ENCODE results near the gene ZNF331.
"Not testable (repeated sequence)": the region's sequence is repeated elsewhere in the genome, so short reads cannot be mapped to it uniquely, and the experiment has no call there.

ZNF331 gene

DNA sequence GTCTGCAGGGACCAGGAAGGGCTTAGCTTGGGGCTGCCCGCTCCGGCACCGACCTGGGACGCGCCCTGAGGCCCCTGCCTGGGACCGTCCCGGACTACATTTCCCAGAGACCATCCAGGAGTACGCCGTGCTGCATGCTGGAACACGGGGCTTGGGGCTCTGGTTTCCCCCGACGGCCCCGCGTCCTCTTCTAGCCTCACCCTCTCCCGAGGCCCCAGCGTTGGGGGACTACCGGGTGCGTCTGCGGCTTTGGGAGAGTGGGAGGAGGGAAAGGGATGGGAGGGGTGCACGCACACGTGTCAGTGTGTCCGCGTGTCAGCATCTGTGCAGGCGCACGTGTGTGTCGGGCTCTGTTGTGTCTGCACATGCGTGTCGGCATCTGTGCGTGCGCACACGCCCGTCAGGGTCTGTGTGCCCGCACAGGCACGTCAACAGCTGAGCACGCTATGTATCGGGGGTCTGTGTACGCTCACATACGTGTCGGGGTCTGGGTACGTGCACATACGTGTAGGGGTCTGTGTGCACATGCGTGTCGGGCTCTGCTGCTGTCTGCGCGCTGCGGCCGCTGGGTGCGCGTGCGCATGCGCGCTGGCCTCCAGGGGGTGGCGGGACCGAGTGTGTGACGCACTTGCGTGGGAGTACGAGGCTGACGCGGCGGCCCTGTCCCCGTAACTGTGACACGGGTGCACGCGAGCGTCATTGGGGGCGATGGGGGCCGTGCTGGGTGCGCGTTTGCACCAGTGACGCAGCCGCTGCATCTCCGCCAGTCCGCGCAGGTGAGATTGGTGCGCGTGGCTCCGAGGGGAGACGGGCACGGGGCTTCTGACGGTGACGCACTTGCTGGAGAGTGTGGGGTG lies at the start of gene ZNF331:
TSS of gene ZNF331 (plus strand) at position 625 of the 857 bp plus-strand sequence. CDS start 31,232 bp downstream, outside the sequence.
- no peak for DNase-seq

DNA sequence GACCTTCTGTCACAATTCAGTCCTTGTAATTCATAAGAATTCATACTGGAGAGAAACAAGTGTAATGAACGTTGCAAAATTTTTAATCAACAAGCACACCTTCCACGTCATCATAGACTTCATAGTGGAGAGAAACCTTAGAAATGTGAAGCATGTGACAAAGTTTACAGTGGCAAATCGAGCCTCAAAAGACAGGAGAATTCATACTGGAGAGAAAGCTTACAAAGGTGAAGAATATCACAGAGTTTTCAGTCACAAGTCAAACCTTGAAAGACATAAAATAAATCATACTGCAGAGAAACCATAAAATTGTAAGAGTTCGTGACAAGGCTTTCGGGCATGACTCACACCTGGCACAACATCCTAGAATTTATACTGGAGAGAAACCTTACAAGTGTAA lies 45.8 kb upstream of the ZNF331 start:
- no peak for DNase-seq

DNA sequence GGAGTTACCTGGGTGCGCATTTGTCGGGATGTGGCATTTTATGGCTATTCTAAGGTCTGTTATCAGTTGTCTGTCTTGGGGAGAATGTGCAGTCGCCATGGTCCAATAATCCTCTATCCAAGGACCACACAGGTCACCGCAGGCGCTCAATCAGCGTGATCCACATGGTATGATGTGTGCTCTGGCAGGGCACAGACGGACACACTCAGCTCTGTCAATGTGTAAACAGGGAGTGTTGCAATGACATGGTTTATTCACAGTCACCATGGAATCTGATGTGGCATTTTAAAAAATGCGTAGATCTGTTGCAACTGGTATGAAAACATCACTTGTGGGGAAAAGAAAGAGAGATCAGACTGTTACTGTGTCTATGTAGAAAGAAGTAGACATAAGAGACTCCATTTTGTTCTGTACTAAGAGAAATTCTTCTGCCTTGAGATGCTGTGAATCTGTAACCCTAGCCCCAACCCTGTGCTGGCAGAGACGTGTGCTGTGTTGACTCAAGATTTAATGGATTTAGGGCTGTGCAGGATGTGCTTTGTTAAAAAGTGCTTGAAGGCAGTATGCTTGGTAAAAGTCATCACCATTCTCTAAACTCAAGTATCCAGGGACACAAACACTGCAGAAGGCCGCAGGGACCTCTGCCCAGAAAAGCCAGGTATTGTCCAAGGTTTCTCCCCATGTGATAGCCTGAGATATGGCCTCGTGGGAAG lies 40.5 kb upstream of the ZNF331 start:
- not testable (repeated sequence) for DNase-seq

DNA sequence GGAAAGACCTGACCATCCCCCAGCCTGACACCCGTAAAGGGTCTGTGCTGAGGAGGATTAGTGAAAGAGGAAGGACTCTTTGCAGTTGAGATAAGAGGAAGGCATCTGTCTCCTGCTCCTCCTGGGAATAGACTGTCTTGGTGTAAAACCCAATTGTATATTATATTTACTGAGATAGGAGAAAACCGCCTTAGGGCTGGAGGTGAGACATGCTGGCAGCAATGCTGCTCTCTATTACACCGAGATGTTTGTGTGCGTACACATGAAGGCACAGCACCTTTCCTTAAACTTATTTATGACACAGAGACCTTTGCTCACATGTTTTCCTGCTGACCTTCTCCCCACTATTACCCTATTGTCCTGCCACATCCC lies 39.9 kb upstream of the ZNF331 start:
- not testable (repeated sequence) for DNase-seq

DNA sequence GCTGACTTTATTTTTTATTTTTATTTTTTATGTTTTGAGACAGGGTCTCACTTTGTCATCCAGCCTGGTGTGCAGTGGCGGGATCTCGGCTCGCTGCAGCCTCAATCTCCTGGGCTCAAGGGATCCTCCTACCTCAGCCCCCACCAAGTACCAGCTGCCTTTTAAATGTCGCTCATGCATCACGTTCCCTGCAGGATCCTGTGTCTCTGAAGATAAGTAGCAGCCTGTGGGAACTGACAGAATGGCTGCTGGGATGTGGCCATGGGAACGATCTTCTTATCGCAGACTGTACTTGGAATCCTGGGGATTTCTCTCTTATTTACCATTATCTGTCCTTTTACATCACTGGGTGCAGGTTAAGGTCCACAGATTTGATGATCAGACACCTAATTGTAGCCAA lies 34.8 kb upstream of the ZNF331 start:
- not testable (repeated sequence) for DNase-seq

DNA sequence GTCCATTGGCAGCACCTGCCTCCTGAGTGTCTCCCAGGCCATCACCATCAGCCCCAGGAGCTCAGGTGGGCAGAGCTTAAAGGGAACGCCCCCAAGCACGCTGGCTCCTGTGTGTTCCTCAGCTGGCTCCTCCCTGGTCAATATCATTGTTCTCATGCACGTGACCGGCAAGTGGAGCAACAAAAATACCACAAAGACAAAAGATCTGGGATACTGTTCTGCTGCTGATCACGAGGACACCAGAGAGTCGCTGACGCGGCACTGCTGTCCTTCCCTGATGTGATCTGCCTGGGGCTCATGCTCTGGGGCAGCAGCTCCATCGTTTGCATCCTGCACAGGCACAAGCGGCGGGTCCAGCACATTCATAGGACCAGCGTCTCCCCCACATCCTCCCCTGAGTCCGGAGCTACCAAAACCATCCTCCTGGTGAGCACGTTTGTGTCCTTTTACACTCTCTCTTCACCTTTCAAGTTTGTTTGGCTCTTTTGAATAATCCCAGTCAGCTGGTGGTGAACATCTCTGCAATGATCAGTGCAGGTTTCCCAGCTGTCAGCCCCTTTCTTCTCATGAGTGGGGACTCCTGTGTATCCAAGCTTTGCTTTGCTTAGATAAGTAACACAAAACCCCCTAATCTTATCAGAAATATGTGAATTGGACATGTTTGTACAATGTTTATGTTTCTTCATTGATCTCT lies 34.1 kb upstream of the ZNF331 start:
- DNase-seq = not testable (repeated sequence)

DNA sequence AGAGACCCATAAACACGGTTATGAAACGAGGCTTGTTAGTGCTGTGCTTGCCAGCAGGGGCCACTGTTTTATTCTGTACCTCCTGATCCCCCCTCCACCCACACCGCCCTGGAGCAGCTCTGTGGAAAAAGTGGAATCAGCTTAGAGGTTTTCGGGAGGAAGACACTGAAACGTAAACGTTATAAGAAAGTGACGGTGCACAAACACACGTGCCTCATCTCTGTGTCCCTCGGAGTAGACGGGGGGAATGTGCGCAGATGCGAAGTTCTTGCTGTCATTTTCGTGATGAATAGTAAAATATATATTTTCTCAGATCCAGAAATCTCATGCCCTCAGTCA lies 33.6 kb upstream of the ZNF331 start:
- DNase-seq = not testable (repeated sequence)

DNA sequence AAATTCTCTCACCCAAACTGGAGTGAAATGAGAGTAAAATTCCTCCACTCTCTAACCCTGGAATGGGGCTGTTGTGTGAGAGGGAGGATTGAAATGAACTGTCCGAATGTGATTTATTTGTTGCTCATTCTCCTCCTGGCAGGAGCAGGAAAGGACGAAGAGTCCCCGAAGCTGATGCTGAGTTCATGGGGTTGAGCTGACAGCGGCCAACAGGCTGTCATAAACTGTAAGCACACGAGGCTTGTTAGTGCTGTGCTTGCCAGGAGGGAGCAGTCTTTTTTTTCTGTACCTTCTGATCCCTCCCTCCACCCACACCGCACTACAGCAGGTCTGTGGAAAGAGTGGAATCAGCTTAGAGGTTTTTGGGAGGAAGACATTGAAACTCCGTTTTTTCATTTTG lies 33.1 kb upstream of the ZNF331 start:
- DNase-seq = no peak

DNA sequence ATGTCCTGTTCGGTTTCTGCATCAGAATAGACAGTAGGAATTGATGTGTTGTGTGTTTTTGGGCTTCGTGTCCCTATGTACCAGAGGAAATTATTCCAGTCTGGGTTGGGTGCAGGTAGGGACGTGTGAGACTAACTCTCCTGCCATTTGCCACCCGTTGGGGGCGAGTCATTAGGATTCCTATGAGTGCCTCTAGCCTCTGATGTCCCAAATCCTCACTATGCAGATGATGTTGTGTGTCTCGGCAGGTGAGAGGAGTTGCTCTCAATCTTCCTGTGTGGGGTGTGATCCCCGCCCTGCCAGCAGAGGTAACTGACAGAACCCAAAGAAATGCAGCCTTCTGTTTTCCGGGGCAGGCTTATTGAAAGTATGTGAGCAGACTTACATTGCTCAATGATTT lies 31.2 kb upstream of the ZNF331 start:
- DNase-seq = no peak

DNA sequence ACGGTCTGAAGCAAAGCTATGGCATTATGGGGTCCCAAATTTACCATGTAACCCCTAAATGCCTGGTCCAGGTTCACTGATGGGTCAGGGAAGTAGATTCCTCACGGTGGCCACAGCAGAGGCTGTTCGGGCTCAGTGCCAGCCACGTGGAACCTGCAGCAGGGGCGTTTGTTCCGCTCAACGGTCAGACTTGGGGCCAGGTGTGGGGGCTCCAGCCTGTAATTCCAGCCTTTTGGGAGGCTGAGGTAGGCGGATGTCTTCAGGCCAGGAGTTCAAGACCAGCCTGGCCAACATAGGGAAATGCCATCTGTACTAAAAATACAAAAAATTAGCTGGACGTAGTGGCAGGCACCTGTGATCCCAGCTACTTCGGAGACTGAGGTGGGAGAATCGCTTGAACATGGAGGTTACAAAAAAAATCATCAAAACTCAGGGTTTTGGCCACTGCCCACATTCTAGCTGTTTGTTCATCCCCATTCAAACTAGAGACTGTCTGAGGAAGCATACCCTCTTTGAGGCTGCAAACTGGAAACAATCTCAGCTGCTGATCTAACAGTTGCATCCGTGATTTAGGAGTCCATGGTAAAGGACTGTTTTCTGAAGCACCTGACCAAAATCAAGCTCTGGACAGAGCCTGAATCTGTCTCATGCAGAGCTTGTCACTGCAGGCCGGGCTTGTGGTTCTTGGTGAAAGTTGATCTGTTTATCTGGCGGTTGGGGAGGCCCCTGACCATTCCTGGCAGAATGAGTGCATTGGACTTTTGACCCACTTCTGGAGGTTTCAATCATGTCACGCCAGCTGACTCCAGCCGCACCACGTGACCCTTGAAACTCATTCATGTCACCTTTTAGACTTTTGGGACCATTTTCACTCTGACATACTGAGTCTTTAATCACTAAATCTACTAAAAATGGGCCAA lies 30.2 kb upstream of the ZNF331 start:
- DNase-seq = no peak

DNA sequence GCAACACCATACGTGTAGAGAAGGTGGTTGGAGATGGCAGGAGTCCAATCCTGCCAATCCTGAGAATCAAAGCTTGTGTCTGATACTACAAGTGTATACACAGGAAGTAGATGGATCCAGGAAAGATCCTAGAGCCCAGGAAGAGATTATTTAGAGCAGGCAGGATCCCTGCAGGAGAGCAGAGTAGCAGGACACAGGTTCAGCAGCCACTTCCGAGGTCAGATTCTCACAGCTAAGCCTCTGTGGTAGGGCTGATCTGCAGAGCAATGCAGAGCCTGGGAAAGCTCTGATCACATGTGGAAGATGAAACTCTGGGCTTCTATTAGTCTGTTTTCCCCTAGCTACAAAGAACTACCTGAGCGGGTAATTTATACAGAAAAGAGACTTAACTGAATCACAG lies 28.5 kb upstream of the ZNF331 start:
- DNase-seq = no peak

DNA sequence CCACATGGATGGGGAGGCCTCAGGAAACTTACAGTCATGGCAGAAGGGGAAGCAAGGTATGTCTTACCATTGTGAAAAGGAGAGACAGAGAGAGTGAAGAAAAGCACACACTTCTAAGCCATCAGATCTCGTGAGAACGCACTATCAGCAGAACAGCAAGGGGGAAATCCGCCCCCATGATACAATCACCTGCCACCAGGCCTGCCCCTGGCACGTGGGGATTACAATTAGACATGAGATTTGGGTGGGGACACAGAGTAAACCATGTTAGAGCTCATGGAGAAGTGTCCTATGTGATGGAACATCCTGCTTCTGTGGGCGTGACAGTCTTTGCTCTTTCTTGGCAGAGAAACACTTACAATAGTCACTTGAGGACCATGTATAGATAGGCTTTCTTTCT lies 28.1 kb upstream of the ZNF331 start:
- no peak for DNase-seq

DNA sequence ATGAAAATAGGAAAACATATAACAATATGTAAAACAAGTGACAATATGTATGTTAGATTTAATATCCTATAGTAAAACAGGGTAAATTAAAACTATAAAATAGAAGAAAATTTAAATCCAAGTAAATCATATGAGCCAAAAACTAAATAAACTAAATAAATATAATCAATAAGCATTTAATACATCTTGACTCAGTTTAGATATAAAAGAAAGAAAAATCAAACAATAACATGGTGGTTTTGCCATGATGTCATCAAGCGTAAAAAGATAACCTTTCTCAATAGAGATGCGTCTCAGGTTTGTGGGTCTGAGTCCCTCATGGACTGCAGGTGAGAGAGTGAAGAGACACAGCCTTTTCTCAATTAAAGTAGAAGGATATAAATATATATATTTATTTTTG lies 26.6 kb upstream of the ZNF331 start:
- DNase-seq = no peak

DNA sequence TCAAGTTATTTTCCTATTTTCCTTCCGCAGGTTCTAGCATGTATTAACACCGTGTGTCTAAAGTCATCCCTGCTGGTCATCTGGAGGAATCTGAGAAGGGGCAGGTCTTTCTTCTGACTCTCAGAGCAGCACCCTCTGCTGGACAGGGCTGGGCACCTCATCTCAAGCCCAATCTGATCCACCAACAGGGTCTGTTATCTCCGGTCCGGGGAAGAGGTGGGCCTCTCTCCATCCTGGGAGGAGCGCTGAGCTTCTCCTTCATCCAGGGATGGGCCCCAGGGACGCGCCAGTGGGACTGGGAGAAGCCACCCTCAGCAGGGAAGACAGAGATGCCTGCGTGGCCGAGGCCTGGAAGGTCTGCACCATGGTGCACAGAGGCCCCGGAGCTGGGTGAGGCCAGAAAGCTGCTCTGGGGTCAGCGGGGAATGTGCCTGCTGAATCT lies 26.0 kb upstream of the ZNF331 start:
- DNase-seq = no peak

DNA sequence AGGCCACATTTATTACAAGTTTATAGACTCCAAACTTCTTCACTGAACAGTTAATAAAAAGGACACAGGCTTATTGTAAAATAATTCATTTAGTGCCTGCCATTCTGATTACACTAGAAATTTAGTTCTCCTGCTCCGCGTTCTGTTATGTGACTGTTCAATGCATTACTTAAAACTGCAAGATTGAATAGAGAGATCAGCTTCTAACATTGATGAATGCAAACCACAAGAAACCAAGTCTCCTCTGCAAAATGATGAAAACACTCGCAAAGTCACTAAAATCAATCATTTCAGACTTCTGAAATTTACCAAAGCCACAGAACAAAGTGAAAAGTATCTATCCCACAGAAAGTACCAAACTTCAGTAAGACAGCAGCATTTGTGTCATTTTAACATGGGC lies 22.9 kb upstream of the ZNF331 start:
- DNase-seq = not testable (repeated sequence)

DNA sequence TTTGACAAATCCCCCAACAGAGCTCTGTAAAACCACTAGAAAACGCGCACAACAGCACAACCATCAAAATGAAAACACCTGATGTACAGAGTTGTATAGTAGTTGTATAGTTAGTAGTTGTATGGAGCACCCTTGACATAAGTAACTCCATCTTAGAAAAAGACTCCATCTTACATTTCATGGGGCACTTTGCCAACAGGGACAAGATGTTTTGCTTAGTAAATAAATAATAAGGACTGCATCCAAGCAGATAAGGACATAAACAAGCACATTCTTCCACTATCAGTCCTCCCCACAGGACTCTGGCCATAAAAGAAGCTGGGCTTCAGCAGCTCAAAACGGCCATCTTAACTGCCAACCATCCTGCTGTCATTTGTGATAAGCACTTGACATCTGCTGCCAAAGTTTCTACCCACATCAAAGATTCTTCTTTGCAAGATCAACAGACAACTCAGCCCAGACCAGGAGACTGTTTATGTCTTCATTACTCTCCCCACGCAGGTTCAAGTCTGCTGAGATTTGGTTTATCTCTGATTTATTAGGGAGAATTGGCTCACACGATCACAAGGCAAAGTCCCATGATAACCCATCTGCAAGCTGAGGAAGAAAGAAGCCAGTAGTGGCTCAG lies 20.7 kb upstream of the ZNF331 start:
- DNase-seq = no peak

DNA sequence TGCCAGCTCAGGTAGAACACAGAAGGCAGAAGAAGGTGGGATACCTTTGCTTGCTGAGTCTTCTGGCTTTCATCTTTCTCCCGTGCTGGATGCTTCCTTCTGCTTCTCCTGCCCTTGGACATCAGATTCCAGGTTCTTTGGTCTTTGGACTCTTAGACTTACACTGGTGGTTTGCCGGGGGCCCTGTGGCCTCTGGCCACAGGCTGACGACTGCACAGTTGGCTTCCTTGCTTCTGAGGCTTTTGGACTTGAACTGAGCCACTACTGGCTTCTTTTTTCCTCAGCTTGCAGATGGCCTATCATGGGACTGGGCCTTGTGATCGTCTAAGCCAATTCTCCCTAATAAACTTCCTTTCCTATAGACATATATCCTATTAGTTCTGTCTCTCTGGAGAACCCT lies 19.8 kb upstream of the ZNF331 start:
- DNase-seq = no peak

DNA sequence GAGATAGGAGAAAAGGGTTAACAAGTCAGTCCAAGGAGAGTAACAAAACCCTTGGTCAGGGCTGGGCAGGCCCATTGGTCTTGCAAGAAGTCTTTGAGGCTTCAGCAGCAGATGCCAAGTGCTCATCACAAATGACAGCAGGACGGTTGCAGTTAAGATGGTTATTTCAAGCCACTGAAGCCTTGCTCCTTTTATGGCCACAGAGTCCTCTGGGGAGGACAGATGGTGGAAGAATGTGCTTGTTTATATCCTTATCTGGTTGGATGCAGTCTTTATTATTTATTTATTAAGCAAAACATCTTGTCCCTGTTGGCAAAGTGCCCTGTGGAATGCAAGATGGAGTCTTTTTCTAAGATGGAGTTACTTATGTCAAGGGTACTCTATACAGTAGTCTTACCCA lies 19.2 kb upstream of the ZNF331 start:
- no peak for DNase-seq

DNA sequence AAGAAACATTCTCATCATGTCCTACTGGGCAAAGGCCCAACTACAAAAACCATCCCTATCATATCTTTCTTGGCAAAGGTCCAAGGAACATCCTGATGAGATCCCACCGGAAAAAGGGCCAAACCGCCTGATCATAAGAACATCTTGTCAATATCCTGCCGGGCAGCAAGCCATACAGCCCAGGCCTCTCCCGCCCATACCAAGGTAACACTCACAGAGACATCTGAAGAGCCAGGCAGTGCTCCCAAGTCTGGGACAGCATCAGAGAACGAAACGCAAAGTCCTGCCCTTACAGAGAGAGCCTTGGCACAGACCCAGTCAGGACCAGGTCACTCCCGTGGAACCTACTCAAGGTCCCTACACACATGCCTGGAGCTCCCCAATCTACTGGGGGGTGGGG lies 18.5 kb upstream of the ZNF331 start:
- no peak for DNase-seq

DNA sequence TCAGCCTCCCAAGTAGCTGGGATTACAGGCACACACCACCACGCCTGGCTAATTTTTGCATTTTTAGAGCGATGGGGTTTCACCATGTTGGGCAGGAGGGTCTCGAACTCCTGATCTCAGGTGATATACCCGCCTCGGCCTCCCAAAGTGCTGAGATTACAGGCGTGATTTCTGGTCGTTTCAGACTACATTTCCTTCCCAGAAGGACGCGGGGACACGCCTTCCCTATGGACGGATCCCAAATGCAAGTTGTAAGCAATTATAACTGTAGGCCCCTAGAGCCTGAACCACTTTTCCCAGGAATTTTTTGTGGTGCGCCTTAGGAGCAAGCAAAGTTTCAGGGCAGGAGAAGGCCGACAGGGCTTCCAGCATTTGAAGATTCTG lies 17.8 kb upstream of the ZNF331 start:
- no peak for DNase-seq

DNA sequence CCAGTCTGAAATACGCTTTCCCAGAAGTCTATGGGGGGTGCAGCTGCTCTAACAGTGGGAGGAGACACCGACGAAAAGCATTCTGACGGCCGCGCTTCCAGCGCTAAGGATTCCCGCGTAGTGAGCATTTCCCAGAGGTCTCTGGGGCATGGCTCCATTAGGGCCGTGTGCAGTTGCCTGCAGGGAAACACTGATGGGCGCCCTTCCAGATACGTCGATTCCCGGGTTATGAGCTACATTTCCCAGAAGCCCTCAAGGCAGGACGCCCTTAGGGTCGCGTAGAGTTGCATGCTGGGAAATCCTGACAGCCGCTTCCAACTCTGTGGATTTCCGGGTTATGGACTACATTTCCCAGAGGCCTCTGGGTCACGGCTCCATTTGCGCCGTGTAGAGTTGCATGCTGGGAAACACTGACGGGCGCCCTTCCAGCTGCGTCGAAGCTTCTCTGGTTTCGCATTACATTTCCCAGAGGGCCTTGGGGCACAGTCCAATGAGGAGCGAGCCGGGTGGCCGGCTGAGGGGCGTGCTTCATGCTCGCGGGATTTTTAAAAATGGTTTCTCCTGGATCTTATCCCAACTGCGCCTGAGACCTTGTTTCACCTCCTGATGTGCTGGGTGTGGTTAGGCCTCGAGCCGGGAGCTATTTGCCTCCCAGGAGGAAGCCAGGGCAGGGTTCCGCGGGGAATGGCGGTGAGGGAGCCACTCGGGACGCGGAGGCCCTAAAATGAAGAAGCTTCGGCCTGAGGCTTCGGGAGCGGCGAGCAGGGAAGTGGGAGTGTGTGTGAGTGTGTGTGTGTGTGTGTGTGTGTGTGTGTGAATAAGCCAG lies 17.2 kb upstream of the ZNF331 start:
- peak; percentile 93 for DNase-seq

All from NCI-H2029 treated with DMSO at 0.1 percent for 48 hours (cell line).